Measurements from ENCODE around the gene ZNF281.
A peak's percentile ranks its signal among the peaks of the same experiment; 100 is the strongest.

The ZNF281 gene

GRCh38 chr1:200433586-200433985, 23.8 kb upstream of the ZNF281 start:
- FAIRE-seq (no peak), DNase-seq (ENCODE audit: insufficient read length, low spot score) (no peak)
- TF ChIP-seq POLR2AphosphoS5 (IDR thresholded peaks at IDR 0.05; ENCODE audit: low read depth, low read length) (no peak), PAX5 (IDR thresholded peaks at IDR 0.05; ENCODE audit: insufficient read depth, low read length, severe bottlenecking) (no peak), POLR2A (IDR thresholded peaks at IDR 0.05; ENCODE audit: low read depth, low read length) (no peak), SPI1 (IDR thresholded peaks at IDR 0.05; ENCODE audit: low read depth, low read length) (no peak), POU2F2 (IDR thresholded peaks at IDR 0.05; ENCODE audit: low read depth, low read length) (no peak), TAF1 (IDR thresholded peaks at IDR 0.05; ENCODE audit: low read depth, low read length) (no peak)

- FAIRE-seq (no peak), DNase-seq (ENCODE audit: insufficient read length, low spot score) (no peak)
- no peak for TF ChIP-seq SPI1 (IDR thresholded peaks at IDR 0.05; ENCODE audit: low read depth, low read length)
- no peak for TF ChIP-seq TAF1 (IDR thresholded peaks at IDR 0.05; ENCODE audit: low read depth, low read length)
- no peak for TF ChIP-seq POLR2AphosphoS5 (IDR thresholded peaks at IDR 0.05; ENCODE audit: low read depth, low read length)
- no peak for TF ChIP-seq PAX5 (IDR thresholded peaks at IDR 0.05; ENCODE audit: insufficient read depth, low read length, severe bottlenecking)
- TF ChIP-seq POU2F2 (IDR thresholded peaks at IDR 0.05; ENCODE audit: low read depth, low read length) = no peak
- no peak for TF ChIP-seq POLR2A (IDR thresholded peaks at IDR 0.05; ENCODE audit: low read depth, low read length)
These were observed 22.8 kb upstream of the ZNF281 start for GRCh38 chr1:200432586-200432985.

- no peak for TF ChIP-seq SPI1 (IDR thresholded peaks at IDR 0.05; ENCODE audit: low read depth, low read length)
- TF ChIP-seq POLR2A (IDR thresholded peaks at IDR 0.05; ENCODE audit: low read depth, low read length) = no peak
- TF ChIP-seq PAX5 (IDR thresholded peaks at IDR 0.05; ENCODE audit: insufficient read depth, low read length, severe bottlenecking) = no peak
- TF ChIP-seq POU2F2 (IDR thresholded peaks at IDR 0.05; ENCODE audit: low read depth, low read length) = no peak
- TF ChIP-seq POLR2AphosphoS5 (IDR thresholded peaks at IDR 0.05; ENCODE audit: low read depth, low read length) = no peak
- no peak for TF ChIP-seq TAF1 (IDR thresholded peaks at IDR 0.05; ENCODE audit: low read depth, low read length)
- FAIRE-seq (no peak), DNase-seq (ENCODE audit: insufficient read length, low spot score) (no peak)
These were observed 19.4 kb upstream of the ZNF281 start for GRCh38 chr1:200429221-200429751.

- TF ChIP-seq POU2F2 (IDR thresholded peaks at IDR 0.05; ENCODE audit: low read depth, low read length) (no peak), SPI1 (IDR thresholded peaks at IDR 0.05; ENCODE audit: low read depth, low read length) (peak; percentile 33; the same call in 1 of the 2 replicates), POLR2A (IDR thresholded peaks at IDR 0.05; ENCODE audit: low read depth, low read length) (no peak)
- DNase-seq (ENCODE audit: insufficient read length, low spot score) = no peak
These were observed 18.8 kb upstream of the ZNF281 start for GRCh38 chr1:200428482-200429205.

GRCh38 chr1:200427744-200428143, 17.9 kb upstream of the ZNF281 start:
- FAIRE-seq (no peak), DNase-seq (ENCODE audit: insufficient read length, low spot score) (no peak)
- TF ChIP-seq PAX5 (IDR thresholded peaks at IDR 0.05; ENCODE audit: insufficient read depth, low read length, severe bottlenecking) (no peak), POLR2AphosphoS5 (IDR thresholded peaks at IDR 0.05; ENCODE audit: low read depth, low read length) (no peak), POU2F2 (IDR thresholded peaks at IDR 0.05; ENCODE audit: low read depth, low read length) (no peak), SPI1 (IDR thresholded peaks at IDR 0.05; ENCODE audit: low read depth, low read length) (no peak), POLR2A (IDR thresholded peaks at IDR 0.05; ENCODE audit: low read depth, low read length) (no peak), TAF1 (IDR thresholded peaks at IDR 0.05; ENCODE audit: low read depth, low read length) (no peak)

More at GRCh38 chr1:200428482-200429205, 18.8 kb upstream of the ZNF281 start:
- no peak for FAIRE-seq

GRCh38 chr1:200426196-200426595, 16.4 kb upstream of the ZNF281 start:
- TF ChIP-seq TAF1 (IDR thresholded peaks at IDR 0.05; ENCODE audit: low read depth, low read length) (no peak), SPI1 (IDR thresholded peaks at IDR 0.05; ENCODE audit: low read depth, low read length) (no peak), POLR2A (IDR thresholded peaks at IDR 0.05; ENCODE audit: low read depth, low read length) (no peak), POU2F2 (IDR thresholded peaks at IDR 0.05; ENCODE audit: low read depth, low read length) (no peak), POLR2AphosphoS5 (IDR thresholded peaks at IDR 0.05; ENCODE audit: low read depth, low read length) (no peak), PAX5 (IDR thresholded peaks at IDR 0.05; ENCODE audit: insufficient read depth, low read length, severe bottlenecking) (no peak)
- DNase-seq (ENCODE audit: insufficient read length, low spot score) (no peak), FAIRE-seq (no peak)

- DNase-seq (ENCODE audit: insufficient read length, low spot score) (no peak), FAIRE-seq (no peak)
- TF ChIP-seq TAF1 (IDR thresholded peaks at IDR 0.05; ENCODE audit: low read depth, low read length) (no peak), SPI1 (IDR thresholded peaks at IDR 0.05; ENCODE audit: low read depth, low read length) (no peak), PAX5 (IDR thresholded peaks at IDR 0.05; ENCODE audit: insufficient read depth, low read length, severe bottlenecking) (no peak), POLR2AphosphoS5 (IDR thresholded peaks at IDR 0.05; ENCODE audit: low read depth, low read length) (no peak), POLR2A (IDR thresholded peaks at IDR 0.05; ENCODE audit: low read depth, low read length) (no peak), POU2F2 (IDR thresholded peaks at IDR 0.05; ENCODE audit: low read depth, low read length) (no peak)
These were observed 13.4 kb upstream of the ZNF281 start for GRCh38 chr1:200423235-200423634.

GRCh38 chr1:200422211-200422610, 12.4 kb upstream of the ZNF281 start:
- no peak for DNase-seq (ENCODE audit: insufficient read length, low spot score)
- TF ChIP-seq POLR2AphosphoS5 (IDR thresholded peaks at IDR 0.05; ENCODE audit: low read depth, low read length) (no peak), SPI1 (IDR thresholded peaks at IDR 0.05; ENCODE audit: low read depth, low read length) (peak; percentile 34)
- no peak for FAIRE-seq

- no peak for TF ChIP-seq TAF1 (IDR thresholded peaks at IDR 0.05; ENCODE audit: low read depth, low read length)
- no peak for TF ChIP-seq POLR2AphosphoS5 (IDR thresholded peaks at IDR 0.05; ENCODE audit: low read depth, low read length)
- no peak for TF ChIP-seq SPI1 (IDR thresholded peaks at IDR 0.05; ENCODE audit: low read depth, low read length)
- TF ChIP-seq PAX5 (IDR thresholded peaks at IDR 0.05; ENCODE audit: insufficient read depth, low read length, severe bottlenecking) = no peak
- TF ChIP-seq POLR2A (IDR thresholded peaks at IDR 0.05; ENCODE audit: low read depth, low read length) = no peak
- no peak for TF ChIP-seq POU2F2 (IDR thresholded peaks at IDR 0.05; ENCODE audit: low read depth, low read length)
- no peak for DNase-seq (ENCODE audit: insufficient read length, low spot score)
- peak; percentile 82 for FAIRE-seq
These were observed 6.2 kb upstream of the ZNF281 start for GRCh38 chr1:200415789-200416593.

Data from GM12891 (cell line).